Stimulated activated naive CD8-positive, alpha-beta T cell treated with anti-CD3 and anti-CD28 coated beads, Interleukin-15, amount 100 ng/mL, for 72 hours (primary cell): ENCODE results near the gene PRM3.
A peak's percentile ranks its signal among the peaks of the same experiment; 100 is the strongest.

ENCODE experiments used
- ATAC-seq: fragments of 150-1000 bp; cut with Tn5 transposase; 2 replicates; pipeline ENCODE4 v1.10.0; 2021; ENCODE audit warnings: mild to moderate bottlenecking, moderate library complexity
- DNase-seq, 2 donors: peaks; one replicate each; pipeline ENCODE4 v3.0.0; 2021 to 2022
- H3K27ac Mint-ChIP-seq, 2 donors: one replicate each; pipeline ENCODE4 v1.8.0; 2022; ENCODE audit warnings: mild to moderate bottlenecking in 2 of 2, mixed read lengths in 2 of 2, moderate library complexity in 2 of 2
- H3K27me3 Mint-ChIP-seq: one replicate; pipeline ENCODE4 v1.8.0; 2022; ENCODE audit warnings: mixed read lengths
- H3K4me1 Mint-ChIP-seq: one replicate; pipeline ENCODE4 v1.8.0; 2022; ENCODE audit warnings: mild to moderate bottlenecking, mixed read lengths
- H3K4me3 Mint-ChIP-seq, 2 donors: one replicate each; pipeline ENCODE4 v1.8.0; 2022; ENCODE audit warnings: mild to moderate bottlenecking in 2 of 2, mixed read lengths in 2 of 2, moderate library complexity in 1 of 2
- H3K9me3 Mint-ChIP-seq, 2 donors: one replicate each; pipeline ENCODE4 v1.8.0; 2022; ENCODE audit warnings: mixed read lengths in 2 of 2

Gene PRM3

DNA sequence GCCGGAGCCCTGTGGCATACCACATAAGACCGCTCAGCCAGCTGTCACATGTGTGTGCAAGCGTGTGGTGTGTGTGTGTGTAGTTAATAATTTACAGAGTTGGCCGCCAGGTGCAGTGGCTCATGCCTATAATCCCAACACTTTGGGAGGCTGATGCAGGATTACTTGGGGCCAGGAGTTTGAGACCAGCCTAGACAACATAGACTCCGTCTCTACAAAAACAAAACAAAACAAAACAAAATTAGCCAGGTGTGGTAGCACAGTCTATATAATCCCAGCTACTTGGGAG, 37.8 kb downstream of the PRM3 start:
- no peak overlapping the region for H3K27ac Mint-ChIP-seq
- no peak overlapping the region for H3K4me3 Mint-ChIP-seq
- H3K27me3 Mint-ChIP-seq, result no peaks in the 10 kb centered on the region
- ATAC-seq, result no peak
- peaks cover 67% of the 10 kb centered on the region for H3K4me1 Mint-ChIP-seq
- DNase-seq, result no peak
- no peaks in the 10 kb centered on the region for H3K9me3 Mint-ChIP-seq

GRCh38 chr16:11234884-11235702, 38.3 kb downstream of the PRM3 start:
- no peak overlapping the region for H3K27ac Mint-ChIP-seq
- no peaks in the 10 kb centered on the region for H3K9me3 Mint-ChIP-seq
- H3K4me1 Mint-ChIP-seq, result peaks cover 71% of the 10 kb centered on the region
- ATAC-seq, result no peak
- H3K4me3 Mint-ChIP-seq, result peak overlapping the region in 1 of 2 donors; percentile 8
- DNase-seq, result no peak
- H3K27me3 Mint-ChIP-seq, result no peaks in the 10 kb centered on the region

GRCh38 chr16:11233727-11234376, 39.6 kb downstream of the PRM3 start:
- Mint-ChIP-seq H3K9me3 (no peaks in the 10 kb centered on the region), H3K4me1 (peaks cover 83% of the 10 kb centered on the region)

GRCh38 chr16:11232852-11233726, 40.3 kb downstream of the PRM3 start:
- H3K27ac Mint-ChIP-seq, result peak overlapping the region; percentile 98 to 99
- peaks cover 88% of the 10 kb centered on the region for H3K4me1 Mint-ChIP-seq
- DNase-seq (peak; percentile 92 to 98), ATAC-seq (peak; percentile 88)
- peak overlapping the region; percentile 75 to 77 for H3K4me3 Mint-ChIP-seq
- H3K27me3 Mint-ChIP-seq, result no peaks in the 10 kb centered on the region
- no peaks in the 10 kb centered on the region for H3K9me3 Mint-ChIP-seq

More at GRCh38 chr16:11233727-11234376, 39.6 kb downstream of the PRM3 start:
- H3K27ac Mint-ChIP-seq, result peak overlapping the region; percentile 98 to 99
- H3K4me3 Mint-ChIP-seq, result peak overlapping the region; percentile 75 to 77
- no peaks in the 10 kb centered on the region for H3K27me3 Mint-ChIP-seq
- peak; percentile 59 for ATAC-seq
- DNase-seq, result peak; percentile 62 to 85

GRCh38 chr16:11232302-11232851, 41.1 kb downstream of the PRM3 start:
- no peaks in the 10 kb centered on the region for H3K27me3 Mint-ChIP-seq
- peak overlapping the region; percentile 98 to 99 for H3K27ac Mint-ChIP-seq
- no peaks in the 10 kb centered on the region for H3K9me3 Mint-ChIP-seq
- no peak for DNase-seq
- no peak for ATAC-seq
- H3K4me3 Mint-ChIP-seq, result peak overlapping the region; percentile 75 to 77
- peaks cover 90% of the 10 kb centered on the region for H3K4me1 Mint-ChIP-seq

- no peaks in the 10 kb centered on the region for H3K9me3 Mint-ChIP-seq
- H3K27me3 Mint-ChIP-seq, result no peaks in the 10 kb centered on the region
- DNase-seq, result no peak
- H3K27ac Mint-ChIP-seq, result peak overlapping the region; percentile 82 to 98
- peaks cover 87% of the 10 kb centered on the region for H3K4me1 Mint-ChIP-seq
- ATAC-seq, result no peak
- H3K4me3 Mint-ChIP-seq, result peak overlapping the region; percentile 72 to 77
Observed at GRCh38 chr16:11231367-11231970, 42.0 kb downstream of the PRM3 start.

GRCh38 chr16:11229906-11230305, 43.5 kb downstream of the PRM3 start:
- peak overlapping the region in 1 of 2 donors; percentile 59 for H3K27ac Mint-ChIP-seq
- H3K9me3 Mint-ChIP-seq, result no peaks in the 10 kb centered on the region
- H3K4me1 Mint-ChIP-seq, result peaks cover 93% of the 10 kb centered on the region
- DNase-seq (no peak), ATAC-seq (no peak)
- H3K27me3 Mint-ChIP-seq, result no peaks in the 10 kb centered on the region
- H3K4me3 Mint-ChIP-seq, result no peak overlapping the region

DNA sequence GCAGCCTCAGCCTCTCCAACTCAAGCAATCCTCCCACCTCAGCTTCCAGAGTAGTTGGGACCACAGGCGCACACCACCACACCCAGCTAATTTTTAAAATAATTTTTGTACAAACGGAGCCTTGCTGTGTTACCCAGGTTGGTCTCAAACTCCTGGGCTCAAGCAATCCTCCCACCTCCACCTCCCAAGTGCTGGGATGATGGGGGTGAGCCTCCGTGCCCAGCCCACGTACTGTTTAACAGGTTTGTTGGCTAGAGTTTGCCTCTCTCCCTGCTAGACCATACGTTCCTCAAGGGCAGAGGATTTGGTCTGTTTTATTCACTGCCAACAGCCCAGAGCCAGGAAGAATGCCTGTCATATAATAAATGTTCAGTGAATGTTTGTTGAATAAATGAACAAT, 44.0 kb downstream of the PRM3 start:
- Mint-ChIP-seq H3K4me1 (peaks cover 93% of the 10 kb centered on the region), H3K27ac (no peak overlapping the region)
- ATAC-seq, result no peak

GRCh38 chr16:11225677-11226549, 47.5 kb downstream of the PRM3 start:
- Mint-ChIP-seq H3K9me3 (no peaks in the 10 kb centered on the region), H3K27me3 (no peaks in the 10 kb centered on the region), H3K27ac (peak overlapping the region; percentile 98 to 99), H3K4me3 (peak overlapping the region; percentile 79 to 89), H3K4me1 (peaks cover 83% of the 10 kb centered on the region)
- no peak for DNase-seq
- ATAC-seq, result no peak

More for the DNA sequence above, 44.0 kb downstream of the PRM3 start:
- H3K4me3 Mint-ChIP-seq, result no peak overlapping the region
- H3K9me3 Mint-ChIP-seq, result no peaks in the 10 kb centered on the region
- no peak for DNase-seq
- H3K27me3 Mint-ChIP-seq, result no peaks in the 10 kb centered on the region

GRCh38 chr16:11224894-11225676, 48.3 kb downstream of the PRM3 start:
- DNase-seq (peak; percentile 85 to 93), ATAC-seq (peak; percentile 85)
- peaks cover 76% of the 10 kb centered on the region for H3K4me1 Mint-ChIP-seq
- H3K27me3 Mint-ChIP-seq, result no peaks in the 10 kb centered on the region
- no peaks in the 10 kb centered on the region for H3K9me3 Mint-ChIP-seq
- peak overlapping the region; percentile 98 to 99 for H3K27ac Mint-ChIP-seq
- peak overlapping the region; percentile 79 to 89 for H3K4me3 Mint-ChIP-seq

DNA sequence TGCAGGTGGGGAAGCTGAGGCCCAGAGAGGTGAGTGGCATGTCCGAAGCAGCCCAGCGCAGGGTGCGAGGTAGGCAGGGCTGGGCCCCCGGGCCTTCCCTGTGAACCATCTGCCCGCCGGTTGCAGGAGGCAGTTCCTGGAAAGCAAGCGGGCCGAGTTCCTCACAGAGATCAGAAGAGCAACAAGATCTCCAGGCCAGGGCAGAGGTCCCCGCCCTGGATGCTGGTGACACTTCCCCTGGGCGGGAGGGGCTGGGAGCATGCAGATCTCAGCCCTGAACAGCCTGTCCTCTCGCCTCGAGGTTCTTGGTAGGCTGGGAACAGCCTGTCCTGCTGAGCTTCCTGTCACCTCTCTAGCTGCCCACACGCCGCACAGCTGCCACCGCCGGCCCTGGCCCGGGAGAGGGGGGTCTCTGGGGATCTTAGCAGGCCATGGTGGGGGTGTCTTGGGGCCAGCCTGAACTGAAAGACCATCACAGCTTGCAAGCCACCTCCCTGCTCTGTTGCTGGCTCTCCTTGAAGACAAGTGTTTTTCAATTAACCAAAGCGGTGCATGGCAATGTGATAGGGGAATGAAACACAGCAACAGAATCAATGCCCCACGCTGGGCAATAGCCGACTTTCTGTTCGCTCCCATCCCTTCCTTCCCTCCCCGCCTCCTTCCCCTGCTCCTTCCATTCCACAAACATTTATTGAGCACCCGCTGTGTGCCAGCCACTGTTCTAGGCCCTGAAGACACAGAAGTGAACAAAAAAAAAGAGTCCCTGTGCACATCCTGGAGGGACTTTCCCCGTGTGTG, 49.1 kb downstream of the PRM3 start:
- Mint-ChIP-seq H3K27me3 (no peaks in the 10 kb centered on the region), H3K9me3 (peaks cover under 1% of the 10 kb centered on the region in 2 donors), H3K27ac (peak overlapping the region; percentile 98 to 99), H3K4me1 (peaks cover 69% of the 10 kb centered on the region), H3K4me3 (peak overlapping the region; percentile 79 to 89)
- DNase-seq (peak; percentile 69 to 79), ATAC-seq (peak; percentile 68)
